Effector memory CD4-positive, alpha-beta T cell (primary cell): Measurements from ENCODE around the gene SPOCD1.

Experiments used
- DNase-seq, 3 donors: peaks; one replicate each; pipeline ENCODE4 v3.0.0-alpha.2; 2020
- H3K27ac ChIP-seq: 2 replicates; pipeline ENCODE4 v1.7.0; 2013; ENCODE audit warnings: mild to moderate bottlenecking, low read length, moderate library complexity; ENCODE audit not compliant: insufficient read depth, poor library complexity, severe bottlenecking
- H3K27me3 ChIP-seq: replicated peaks from 2 replicates; pipeline ENCODE4 v1.7.0; 2013; ENCODE audit warnings: mild to moderate bottlenecking, low read length; ENCODE audit not compliant: insufficient read depth, control insufficient read depth, poor library complexity, severe bottlenecking
- H3K36me3 ChIP-seq: 2 replicates; pipeline ENCODE4 v1.7.0; 2013; ENCODE audit warnings: mild to moderate bottlenecking, low read length, moderate library complexity; ENCODE audit not compliant: control insufficient read depth, insufficient read depth
- H3K4me1 ChIP-seq: 2 replicates; pipeline ENCODE4 v1.7.0; 2013; ENCODE audit warnings: low read length, mild to moderate bottlenecking; ENCODE audit not compliant: control insufficient read depth, insufficient read depth, poor library complexity, severe bottlenecking
- H3K4me3 ChIP-seq: 2 replicates; pipeline ENCODE4 v1.7.0; 2013; ENCODE audit warnings: low read length, low read depth, mild to moderate bottlenecking; ENCODE audit not compliant: insufficient read depth, poor library complexity, severe bottlenecking
- H3K9me3 ChIP-seq: 2 replicates; pipeline ENCODE4 v1.7.0; 2013; ENCODE audit warnings: mild to moderate bottlenecking, low read length, moderate library complexity; ENCODE audit not compliant: control insufficient read depth

SPOCD1 gene

GRCh38 chr1:31795801-31796621 is 19.8 kb downstream of the SPOCD1 start:
- DNase-seq: no peak
- H3K27me3 ChIP-seq: peaks cover 6% of the 10 kb centered on the region
- H3K4me1 ChIP-seq: no peaks in the 10 kb centered on the region
- H3K9me3 ChIP-seq: no peaks in the 10 kb centered on the region
- no peaks in the 10 kb centered on the region for H3K36me3 ChIP-seq
- no peak overlapping the region for H3K27ac ChIP-seq
- H3K4me3 ChIP-seq: no peak overlapping the region

GRCh38 chr1:31795096-31795675 is 20.6 kb downstream of the SPOCD1 start:
- DNase-seq: no peak
- Histone ChIP-seq H3K36me3 (no peaks in the 10 kb centered on the region), H3K27me3 (peaks cover 6% of the 10 kb centered on the region), H3K4me1 (no peaks in the 10 kb centered on the region), H3K4me3 (no peak overlapping the region), H3K9me3 (no peaks in the 10 kb centered on the region), H3K27ac (no peak overlapping the region)

GRCh38 chr1:31793586-31794285 is 22.1 kb downstream of the SPOCD1 start:
- Histone ChIP-seq H3K27ac (no peak overlapping the region), H3K9me3 (no peaks in the 10 kb centered on the region), H3K4me3 (no peak overlapping the region), H3K4me1 (peaks cover 4% of the 10 kb centered on the region), H3K27me3 (peaks cover 6% of the 10 kb centered on the region), H3K36me3 (no peaks in the 10 kb centered on the region)
- DNase-seq: no peak

GRCh38 chr1:31793086-31793485 is 22.7 kb downstream of the SPOCD1 start:
- DNase-seq: no peak
- Histone ChIP-seq H3K4me1 (peaks cover 4% of the 10 kb centered on the region), H3K9me3 (no peaks in the 10 kb centered on the region), H3K27ac (no peak overlapping the region), H3K4me3 (no peak overlapping the region), H3K27me3 (peaks cover under 1% of the 10 kb centered on the region), H3K36me3 (no peaks in the 10 kb centered on the region)

DNA sequence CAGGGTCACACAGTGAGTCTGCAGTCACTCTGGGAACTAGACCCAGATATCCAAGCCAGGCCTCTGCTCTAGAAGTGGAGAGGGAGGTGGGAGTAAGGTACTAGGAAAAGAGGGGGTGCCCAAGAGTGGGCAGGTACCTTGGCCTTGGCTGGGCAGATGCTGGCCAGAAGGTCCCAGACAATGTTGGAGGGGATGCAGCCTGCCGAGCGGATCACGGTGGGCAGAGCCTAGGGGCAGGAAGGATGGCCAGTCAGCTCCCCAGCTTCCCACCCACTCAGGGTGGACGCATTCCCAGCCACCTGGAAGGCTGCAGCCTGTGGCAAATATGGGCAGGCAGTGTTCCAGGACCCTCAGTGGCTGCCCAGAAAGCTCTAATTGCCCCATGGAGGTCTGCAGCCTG is 23.3 kb downstream of the SPOCD1 start:
- Histone ChIP-seq H3K4me1 (peaks cover 4% of the 10 kb centered on the region), H3K9me3 (no peaks in the 10 kb centered on the region), H3K36me3 (no peaks in the 10 kb centered on the region), H3K4me3 (no peak overlapping the region), H3K27me3 (no peaks in the 10 kb centered on the region), H3K27ac (no peak overlapping the region)
- DNase-seq: no peak

DNA sequence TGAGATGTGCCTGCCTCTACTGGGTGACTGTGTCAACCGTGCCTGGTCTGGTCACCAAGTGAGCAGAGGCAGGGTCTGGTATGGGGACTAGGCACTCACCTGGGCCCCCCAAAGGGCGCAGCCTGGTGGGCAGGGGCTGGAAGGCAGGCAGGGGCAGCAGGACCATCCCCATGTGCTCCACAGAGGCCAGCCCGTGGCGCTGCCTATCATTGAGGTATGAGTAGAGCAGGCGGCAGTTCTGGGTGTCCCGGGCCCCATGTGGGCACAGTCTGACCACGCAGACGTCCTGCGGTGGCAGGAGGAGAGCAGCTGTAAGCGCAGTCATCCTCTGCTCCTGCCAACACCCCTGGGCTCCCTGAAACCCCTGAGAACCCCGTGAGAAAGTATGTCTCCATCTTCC is 23.7 kb downstream of the SPOCD1 start:
- Histone ChIP-seq H3K9me3 (no peaks in the 10 kb centered on the region), H3K27ac (no peak overlapping the region), H3K4me1 (peaks cover 4% of the 10 kb centered on the region), H3K27me3 (no peaks in the 10 kb centered on the region), H3K36me3 (no peaks in the 10 kb centered on the region), H3K4me3 (no peak overlapping the region)
- no peak for DNase-seq

DNA sequence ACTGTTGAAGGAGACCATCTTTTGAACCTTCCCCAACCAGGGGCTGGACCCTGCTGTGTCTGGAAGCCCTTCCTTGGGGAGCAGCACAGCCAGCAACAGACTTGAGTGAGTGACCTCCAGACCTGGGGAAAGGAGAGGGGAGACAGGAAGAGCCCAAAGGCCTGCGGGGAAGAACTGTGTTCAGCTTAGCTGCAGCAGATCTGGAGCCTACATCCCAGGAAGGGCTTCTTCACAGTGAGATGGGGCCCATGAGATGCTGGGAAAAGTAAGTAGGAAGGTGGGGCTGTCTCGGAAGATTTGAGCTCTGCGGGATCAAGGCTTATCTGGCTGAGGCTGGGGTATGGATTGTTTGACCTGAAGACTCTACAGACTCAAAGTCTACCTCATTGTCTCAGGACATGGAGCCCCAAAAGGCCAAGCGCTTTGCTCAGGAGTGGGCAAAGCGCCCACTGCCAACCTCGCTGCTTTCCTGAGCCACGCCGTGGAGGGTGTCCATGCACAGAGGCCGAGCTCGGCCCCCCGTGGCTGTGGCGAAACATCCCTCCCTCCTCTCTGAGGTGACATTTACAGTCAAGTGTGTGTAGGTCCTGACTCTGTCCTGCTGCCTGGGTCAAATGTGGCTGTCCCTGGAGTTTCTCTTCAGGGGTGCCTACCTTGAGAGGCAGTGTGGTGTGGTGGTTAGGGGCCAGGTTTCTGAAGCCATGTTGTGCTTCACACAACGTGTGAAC is 24.5 kb downstream of the SPOCD1 start:
- no peak overlapping the region for H3K4me3 ChIP-seq
- no peaks in the 10 kb centered on the region for H3K36me3 ChIP-seq
- DNase-seq: no peak
- H3K4me1 ChIP-seq: peaks cover 4% of the 10 kb centered on the region
- no peaks in the 10 kb centered on the region for H3K27me3 ChIP-seq
- no peak overlapping the region for H3K27ac ChIP-seq
- no peaks in the 10 kb centered on the region for H3K9me3 ChIP-seq

GRCh38 chr1:31790641-31791091 is 25.2 kb downstream of the SPOCD1 start:
- DNase-seq: no peak
- no peak overlapping the region for H3K4me3 ChIP-seq
- no peaks in the 10 kb centered on the region for H3K27me3 ChIP-seq
- H3K4me1 ChIP-seq: peaks cover 4% of the 10 kb centered on the region
- H3K36me3 ChIP-seq: no peaks in the 10 kb centered on the region
- H3K27ac ChIP-seq: no peak overlapping the region
- no peaks in the 10 kb centered on the region for H3K9me3 ChIP-seq

- H3K27me3 ChIP-seq: no peaks in the 10 kb centered on the region
Observed at GRCh38 chr1:31790140-31790539, 25.7 kb downstream of the SPOCD1 start.

More at GRCh38 chr1:31790140-31790539, 25.7 kb downstream of the SPOCD1 start:
- Histone ChIP-seq H3K4me3 (no peak overlapping the region), H3K4me1 (peaks cover 4% of the 10 kb centered on the region), H3K27ac (no peak overlapping the region), H3K36me3 (no peaks in the 10 kb centered on the region), H3K9me3 (no peaks in the 10 kb centered on the region)
- DNase-seq: no peak
